Measurements from ENCODE around the gene VIT.

DNA sequence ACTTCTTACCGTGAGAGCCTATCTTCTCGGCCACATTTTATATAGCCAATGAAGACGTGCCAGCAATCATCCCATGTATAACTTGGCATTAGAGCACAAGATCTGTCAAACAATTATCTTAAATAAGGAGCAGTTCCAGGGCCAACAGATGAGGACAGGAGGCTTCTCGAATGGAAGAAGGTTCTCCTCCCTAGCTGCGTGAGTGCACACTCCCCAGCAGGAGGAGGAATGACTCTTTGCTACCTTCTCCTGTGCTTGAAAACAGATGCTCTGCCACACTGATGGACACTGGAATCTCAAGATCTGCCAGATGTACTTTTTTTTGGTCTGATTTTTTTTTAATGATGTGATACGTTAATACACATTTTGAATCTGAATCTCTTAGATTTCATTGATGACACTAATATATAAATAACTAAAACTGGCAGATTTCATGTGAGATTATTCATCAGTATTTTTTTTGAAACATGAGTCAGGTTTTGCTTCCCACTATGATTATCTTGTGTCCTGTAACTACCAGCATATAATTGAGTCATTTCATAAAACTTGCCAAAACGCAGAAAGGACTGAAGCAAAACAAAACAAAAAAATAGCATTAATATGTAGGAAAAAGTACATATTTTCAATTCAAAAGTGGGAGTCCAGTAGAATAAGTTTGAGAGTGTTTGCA lies 626 bp upstream of the VIT start:
- TF ChIP-seq, protein P1, sequence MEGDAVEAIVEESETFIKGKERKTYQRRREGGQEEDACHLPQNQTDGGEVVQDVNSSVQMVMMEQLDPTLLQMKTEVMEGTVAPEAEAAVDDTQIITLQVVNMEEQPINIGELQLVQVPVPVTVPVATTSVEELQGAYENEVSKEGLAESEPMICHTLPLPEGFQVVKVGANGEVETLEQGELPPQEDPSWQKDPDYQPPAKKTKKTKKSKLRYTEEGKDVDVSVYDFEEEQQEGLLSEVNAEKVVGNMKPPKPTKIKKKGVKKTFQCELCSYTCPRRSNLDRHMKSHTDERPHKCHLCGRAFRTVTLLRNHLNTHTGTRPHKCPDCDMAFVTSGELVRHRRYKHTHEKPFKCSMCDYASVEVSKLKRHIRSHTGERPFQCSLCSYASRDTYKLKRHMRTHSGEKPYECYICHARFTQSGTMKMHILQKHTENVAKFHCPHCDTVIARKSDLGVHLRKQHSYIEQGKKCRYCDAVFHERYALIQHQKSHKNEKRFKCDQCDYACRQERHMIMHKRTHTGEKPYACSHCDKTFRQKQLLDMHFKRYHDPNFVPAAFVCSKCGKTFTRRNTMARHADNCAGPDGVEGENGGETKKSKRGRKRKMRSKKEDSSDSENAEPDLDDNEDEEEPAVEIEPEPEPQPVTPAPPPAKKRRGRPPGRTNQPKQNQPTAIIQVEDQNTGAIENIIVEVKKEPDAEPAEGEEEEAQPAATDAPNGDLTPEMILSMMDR (IDR thresholded peaks at IDR 0.05; ENCODE audit: poor library complexity), result peak; percentile 18
- TF ChIP-seq EZH2 (IDR thresholded peaks at IDR 0.05; ENCODE audit: borderline replicate concordance) (no peak), EZH2phosphoT487 (IDR thresholded peaks at IDR 0.05; ENCODE audit: low read depth, severe bottlenecking, unreplicated experiment) (no peak)

Measured in hepatocyte (in vitro differentiated cells).